Mesenchymal stem cell (in vitro differentiated cells and primary cell): Measurements from ENCODE around the gene TKTL1.

ENCODE experiments used
- DNase-seq: peaks from one replicate; pipeline ENCODE4 v3.0.0-alpha.2; 2013
- H2AFZ ChIP-seq: one replicate; pipeline ENCODE4 v1.6.1; 2013; ENCODE audit warnings: low read depth, mild to moderate bottlenecking, control low read depth, inconsistent platforms, low read length, moderate library complexity
- H2AK5ac ChIP-seq: 2 replicates; pipeline ENCODE4 v1.6.1; 2013; ENCODE audit warnings: low read length, moderate library complexity, mild to moderate bottlenecking, inconsistent platforms; ENCODE audit not compliant: severe bottlenecking
- H2BK120ac ChIP-seq: one replicate; pipeline ENCODE4 v1.6.1; 2013; ENCODE audit warnings: low read depth, mild to moderate bottlenecking, inconsistent platforms, low read length, moderate library complexity
- H2BK12ac ChIP-seq, 2 experiments: one replicate each; pipeline ENCODE4 v1.6.1; 2013; ENCODE audit warnings: inconsistent platforms in 2 of 2, low read length in 2 of 2, mild to moderate bottlenecking in 2 of 2, moderate library complexity in 2 of 2, control low read depth in 1 of 2
- H2BK15ac ChIP-seq: one replicate; pipeline ENCODE4 v1.6.1; 2013; ENCODE audit warnings: mild to moderate bottlenecking, low read depth, inconsistent platforms; ENCODE audit not compliant: poor library complexity, severe bottlenecking
- H2BK5ac ChIP-seq: 2 replicates; pipeline ENCODE4 v1.6.1; 2013; ENCODE audit warnings: low read depth, mild to moderate bottlenecking, low read length, control low read depth, inconsistent platforms; ENCODE audit not compliant: poor library complexity, severe bottlenecking
- H3K14ac ChIP-seq, 2 experiments: one replicate each; pipeline ENCODE4 v1.6.1; 2013; ENCODE audit warnings: inconsistent platforms in 2 of 2, low read length in 2 of 2, control low read depth in 1 of 2, mild to moderate bottlenecking in 1 of 2, moderate library complexity in 1 of 2
- H3K18ac ChIP-seq, 2 experiments: one replicate each; pipeline ENCODE4 v1.6.1; 2013; ENCODE audit warnings: inconsistent platforms in 2 of 2, low read length in 2 of 2, control low read depth in 1 of 2, low read depth in 1 of 2, mild to moderate bottlenecking in 1 of 2
- H3K23ac ChIP-seq, 2 experiments: one replicate each; pipeline ENCODE4 v1.6.1; 2013; ENCODE audit warnings: inconsistent platforms in 2 of 2, low read length in 2 of 2, mild to moderate bottlenecking in 2 of 2, moderate library complexity in 2 of 2, control low read depth in 1 of 2
- H3K27ac ChIP-seq: 2 replicates; pipeline ENCODE4 v1.5.1; 2013; ENCODE audit warnings: mild to moderate bottlenecking, moderate library complexity, low read length, control low read depth, inconsistent platforms; ENCODE audit not compliant: poor library complexity, severe bottlenecking
- H3K27me3 ChIP-seq, 2 experiments: 2 replicates each; pipeline versions ENCODE4 v1.6.1 to v1.7.0; 2013; ENCODE audit warnings: low read length in 2 of 2, mild to moderate bottlenecking in 2 of 2, moderate library complexity in 2 of 2, control low read depth in 1 of 2, inconsistent platforms in 1 of 2; ENCODE audit not compliant: control insufficient read depth in 1 of 2, insufficient read depth in 1 of 2
- H3K36me3 ChIP-seq, 2 experiments: 2 replicates each; pipeline versions ENCODE4 v1.6.1 to v1.7.0; 2013; ENCODE audit warnings: low read length in 2 of 2, control low read depth in 1 of 2, inconsistent platforms in 1 of 2, low read depth in 1 of 2, mild to moderate bottlenecking in 1 of 2; ENCODE audit not compliant: insufficient read depth in 2 of 2, control insufficient read depth in 1 of 2
- H3K4ac ChIP-seq, 2 experiments: one replicate each; pipeline ENCODE4 v1.6.1; 2013; ENCODE audit warnings: inconsistent platforms in 2 of 2, low read length in 2 of 2, mild to moderate bottlenecking in 2 of 2, moderate library complexity in 2 of 2, control low read depth in 1 of 2, low read depth in 1 of 2
- H3K4me1 ChIP-seq: 2 replicates; pipeline ENCODE4 v1.6.1; 2013; ENCODE audit warnings: low read depth, low read length, control low read depth; ENCODE audit not compliant: control insufficient read depth, insufficient read depth
- H3K4me2 ChIP-seq: 2 replicates; pipeline ENCODE4 v1.6.1; 2013; ENCODE audit warnings: low read length, mild to moderate bottlenecking, inconsistent platforms; ENCODE audit not compliant: poor library complexity, severe bottlenecking
- H3K4me3 ChIP-seq, 2 experiments: 2 replicates each; pipeline versions ENCODE4 v1.5.1 to v1.7.0; 2013; ENCODE audit warnings: low read length in 2 of 2, mild to moderate bottlenecking in 2 of 2, control low read depth in 1 of 2, low read depth in 1 of 2; ENCODE audit not compliant: insufficient read depth in 1 of 2
- H3K79me1 ChIP-seq: replicated peaks from 2 replicates; pipeline ENCODE4 v1.6.1; 2013; ENCODE audit warnings: mild to moderate bottlenecking, control low read depth, low read length, inconsistent platforms; ENCODE audit not compliant: poor library complexity, severe bottlenecking
- H3K9ac ChIP-seq: 2 replicates; pipeline ENCODE4 v1.7.0; 2013; ENCODE audit warnings: mild to moderate bottlenecking, low read length, moderate library complexity
- H3K9me3 ChIP-seq: 2 replicates; pipeline ENCODE4 v1.7.0; 2013; ENCODE audit warnings: mild to moderate bottlenecking, low read length; ENCODE audit not compliant: control insufficient read depth
- H4K8ac ChIP-seq: one replicate; pipeline ENCODE4 v1.6.1; 2013; ENCODE audit warnings: inconsistent platforms, mild to moderate bottlenecking, low read length, moderate library complexity
- H4K91ac ChIP-seq: one replicate; pipeline ENCODE4 v1.6.1; 2013; ENCODE audit warnings: mild to moderate bottlenecking, low read length, inconsistent platforms
- WGBS: methylation state at CpG from one replicate; pipeline ENCODE4 v1.1.7; 2013; ENCODE audit warnings: mixed read lengths; 5-methylcytosine and 5-hydroxymethylcytosine counted together

Gene TKTL1

DNA sequence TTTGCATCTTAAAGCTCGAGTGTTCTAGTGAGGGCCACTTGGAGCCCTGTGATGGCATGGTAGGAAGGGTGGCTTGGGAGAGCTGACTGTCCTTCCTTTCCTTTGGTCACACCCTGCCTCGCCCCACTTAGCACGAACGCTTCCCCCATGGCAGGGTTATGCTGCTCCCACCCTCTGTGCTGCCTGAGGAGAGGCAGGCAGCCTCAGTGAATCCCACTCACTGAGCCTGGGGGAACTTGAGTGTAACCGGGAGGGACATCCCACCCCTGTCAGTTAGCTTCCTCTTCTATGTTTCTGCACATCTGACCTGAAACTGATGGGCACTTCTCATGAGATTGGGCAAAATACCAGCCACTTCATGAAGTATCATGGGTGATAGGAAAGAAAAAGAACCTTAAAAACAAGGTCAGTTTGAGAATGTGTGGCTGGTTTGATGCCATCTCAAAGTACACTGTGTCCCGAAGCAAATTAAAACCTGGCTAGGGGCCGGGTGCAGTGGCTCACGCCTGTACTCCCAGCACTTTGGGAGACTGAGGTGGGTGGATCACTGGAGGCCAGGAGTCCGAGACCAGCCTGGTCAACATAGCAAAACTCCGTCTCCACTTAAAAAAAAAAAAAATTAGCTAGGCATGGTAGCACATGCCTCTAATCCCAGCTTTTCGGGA, 10.1 kb downstream of the TKTL1 start:
- Histone ChIP-seq H2BK15ac (no peak overlapping the region), H3K9ac (no peak overlapping the region)

GRCh38 chrX:154307202-154307601, 11.6 kb downstream of the TKTL1 start:
- Histone ChIP-seq H2BK120ac (no peak overlapping the region), H4K91ac (no peak overlapping the region), H3K36me3 (no peaks in the 10 kb centered on the region), H2AFZ (no peak overlapping the region), H3K27me3 (peaks cover 4 to 77% of the 10 kb centered on the region in 2 experiments), H3K4ac (no peak overlapping the region), H3K9ac (no peak overlapping the region), H3K18ac (no peak overlapping the region), H3K4me2 (no peak overlapping the region), H2BK12ac (no peak overlapping the region), H3K14ac (no peak overlapping the region), H3K4me3 (no peak overlapping the region), H4K8ac (no peak overlapping the region), H2BK5ac (no peak overlapping the region), H2BK15ac (no peak overlapping the region), H3K9me3 (no peaks in the 10 kb centered on the region), H3K4me1 (peaks cover 1% of the 10 kb centered on the region), H2AK5ac (no peak overlapping the region), H3K27ac (no peak overlapping the region), H3K23ac (no peak overlapping the region), H3K79me1 (no peaks in the 10 kb centered on the region)
- 94% methylated on average over 6 of the region's 6 CpGs for WGBS
- no peak for DNase-seq

More for the DNA sequence above, 10.1 kb downstream of the TKTL1 start:
- H3K14ac ChIP-seq = no peak overlapping the region
- H3K4ac ChIP-seq = no peak overlapping the region
- no peak overlapping the region for H3K4me2 ChIP-seq
- H3K4me3 ChIP-seq = no peak overlapping the region
- H2BK120ac ChIP-seq = no peak overlapping the region
- H2AK5ac ChIP-seq = no peak overlapping the region
- no peaks in the 10 kb centered on the region for H3K79me1 ChIP-seq
- no peaks in the 10 kb centered on the region for H3K36me3 ChIP-seq
- no peak overlapping the region for H2AFZ ChIP-seq
- H3K18ac ChIP-seq = no peak overlapping the region
- no peak overlapping the region for H4K8ac ChIP-seq
- WGBS = 92% methylated on average over 8 of the region's 11 CpGs
- H3K23ac ChIP-seq = no peak overlapping the region
- H3K9me3 ChIP-seq = no peaks in the 10 kb centered on the region
- H3K27me3 ChIP-seq = peaks cover 4 to 62% of the 10 kb centered on the region in 2 experiments
- no peak overlapping the region for H4K91ac ChIP-seq
- no peak overlapping the region for H3K27ac ChIP-seq
- peaks cover 1% of the 10 kb centered on the region for H3K4me1 ChIP-seq
- DNase-seq = no peak
- H2BK12ac ChIP-seq = no peak overlapping the region
- H2BK5ac ChIP-seq = no peak overlapping the region

DNA sequence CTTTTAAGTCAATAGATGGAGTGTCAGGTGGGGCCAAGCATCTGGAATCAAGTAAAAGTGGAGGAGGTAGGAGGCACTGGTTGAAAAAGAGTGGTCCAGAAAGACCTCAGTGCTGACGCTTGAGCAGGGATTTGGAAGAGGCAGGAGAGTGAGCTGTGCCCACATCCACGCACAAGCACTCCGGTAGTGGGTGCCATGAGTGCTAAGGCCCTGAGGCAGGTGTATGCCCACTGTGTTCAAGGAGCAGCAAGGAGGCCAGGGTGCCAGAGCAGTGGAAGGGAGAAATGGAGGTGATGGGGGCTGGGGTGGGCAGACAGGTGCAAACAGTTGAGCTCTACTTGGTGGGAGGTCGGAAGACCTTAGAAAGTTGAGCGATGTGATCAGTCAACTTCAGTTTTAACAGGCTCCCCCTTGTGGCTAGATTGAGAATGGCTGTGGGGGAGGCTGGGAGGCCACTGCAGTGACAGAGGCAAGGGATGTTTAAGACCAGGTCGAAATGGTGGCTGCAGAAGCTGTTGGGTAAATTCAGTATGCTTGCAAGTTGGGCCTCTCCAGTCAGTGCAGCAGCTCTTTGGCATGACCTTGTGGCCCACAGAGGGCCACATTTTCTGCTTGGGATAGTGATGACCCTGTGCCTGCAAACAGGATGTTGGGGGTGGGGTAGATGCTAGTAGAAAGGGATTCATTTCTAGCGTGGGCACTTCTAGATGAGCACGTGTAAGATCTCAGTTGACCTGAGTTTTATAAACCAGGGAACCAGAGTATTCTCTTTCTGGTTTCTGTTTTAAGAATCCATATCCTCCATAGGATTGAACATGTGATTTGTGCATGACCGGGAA, 12.7 kb downstream of the TKTL1 start:
- Histone ChIP-seq H3K27me3 (peaks cover 4 to 79% of the 10 kb centered on the region in 2 experiments), H4K91ac (no peak overlapping the region), H3K4me1 (peaks cover 1% of the 10 kb centered on the region), H3K4me3 (no peak overlapping the region), H3K9me3 (no peaks in the 10 kb centered on the region), H3K4me2 (no peak overlapping the region), H2AFZ (no peak overlapping the region), H3K4ac (no peak overlapping the region), H2BK5ac (no peak overlapping the region), H3K36me3 (no peaks in the 10 kb centered on the region), H2BK15ac (no peak overlapping the region), H4K8ac (no peak overlapping the region), H3K9ac (no peak overlapping the region), H3K27ac (no peak overlapping the region), H3K14ac (no peak overlapping the region), H3K23ac (no peak overlapping the region), H2BK12ac (no peak overlapping the region), H3K18ac (no peak overlapping the region), H3K79me1 (no peaks in the 10 kb centered on the region), H2BK120ac (no peak overlapping the region), H2AK5ac (no peak overlapping the region)
- WGBS = 63% methylated on average over 8 of the region's 9 CpGs
- DNase-seq = peak; percentile 34

GRCh38 chrX:154309041-154309775, 13.6 kb downstream of the TKTL1 start:
- no peaks in the 10 kb centered on the region for H3K79me1 ChIP-seq
- no peak overlapping the region for H3K4me2 ChIP-seq
- H3K23ac ChIP-seq = no peak overlapping the region
- H2BK12ac ChIP-seq = no peak overlapping the region
- H2BK15ac ChIP-seq = no peak overlapping the region
- no peak overlapping the region for H3K4me3 ChIP-seq
- no peak overlapping the region for H3K4ac ChIP-seq
- WGBS = 83% methylated on average over 13 of the region's 16 CpGs
- peaks cover 1% of the 10 kb centered on the region for H3K4me1 ChIP-seq
- no peak overlapping the region for H3K14ac ChIP-seq
- H3K36me3 ChIP-seq = no peaks in the 10 kb centered on the region
- no peak overlapping the region for H4K8ac ChIP-seq
- no peak overlapping the region for H3K9ac ChIP-seq
- H3K9me3 ChIP-seq = no peaks in the 10 kb centered on the region
- H3K18ac ChIP-seq = no peak overlapping the region
- H2AFZ ChIP-seq = no peak overlapping the region
- peaks cover 4 to 71% of the 10 kb centered on the region in 2 experiments for H3K27me3 ChIP-seq
- DNase-seq = no peak
- H4K91ac ChIP-seq = no peak overlapping the region
- H2BK120ac ChIP-seq = no peak overlapping the region
- no peak overlapping the region for H3K27ac ChIP-seq
- no peak overlapping the region for H2BK5ac ChIP-seq
- H2AK5ac ChIP-seq = no peak overlapping the region
